DMS 273 (cell line): Measurements from ENCODE around the gene NPIPB2.
"Not testable (repeated sequence)": the region's sequence is repeated elsewhere in the genome, so short reads cannot be mapped to it uniquely, and the experiment has no call there.

Experiments used
- DNase-seq: peaks from one replicate; lab custom pipeline; 2025; ENCODE audit not compliant: unreplicated experiment; lab: John Stamatoyannopoulos, UW

The NPIPB2 gene

GRCh38 chr16:11962457-11962856 is 20.6 kb upstream of the NPIPB2 start:
- not testable (repeated sequence) for DNase-seq

- no peak for DNase-seq
These were observed 15.9 kb upstream of the NPIPB2 start for GRCh38 chr16:11957591-11958395.

DNA sequence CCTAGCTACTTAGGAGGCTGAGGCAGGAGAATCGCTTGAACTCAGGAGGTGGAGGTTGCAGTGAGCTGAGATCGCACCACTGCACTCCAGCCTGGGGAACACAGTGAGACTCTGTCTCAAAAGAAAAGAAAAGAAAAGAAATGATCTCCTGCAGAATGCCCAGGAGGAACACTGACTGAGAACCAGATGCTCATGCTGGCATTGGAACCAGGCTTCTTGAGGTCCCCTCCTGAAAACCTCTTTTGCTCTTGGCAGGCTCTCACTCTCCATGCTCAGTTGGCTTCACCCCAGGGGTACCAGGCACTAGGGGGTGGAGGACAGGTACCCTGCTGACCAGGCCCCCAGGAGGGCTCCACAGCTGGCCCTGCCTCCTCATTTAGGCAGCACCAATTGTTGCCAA is 14.7 kb upstream of the NPIPB2 start:
- DNase-seq, result no peak

DNA sequence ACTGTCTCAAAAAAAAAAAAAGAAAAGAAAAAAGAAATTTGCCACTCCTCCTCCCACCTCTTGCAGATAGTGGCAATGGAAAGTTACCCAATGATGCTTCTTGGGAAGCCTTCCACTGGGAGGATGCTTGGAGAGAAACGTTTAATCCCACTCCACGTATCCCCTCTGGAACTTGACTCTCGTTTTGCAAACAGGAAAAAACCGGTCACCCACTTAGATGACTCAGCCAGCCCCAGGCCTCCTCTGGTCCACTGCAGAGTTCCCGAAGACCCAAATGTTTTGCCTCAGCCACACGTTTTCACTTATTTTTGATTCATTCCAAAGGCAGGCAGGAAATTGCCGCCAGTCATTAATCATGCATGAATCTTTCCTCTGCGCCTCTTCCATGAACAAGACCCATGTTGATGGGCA is 13.9 kb upstream of the NPIPB2 start:
- no peak for DNase-seq

GRCh38 chr16:11953576-11953975 is 11.7 kb upstream of the NPIPB2 start:
- DNase-seq, result not testable (repeated sequence)

DNA sequence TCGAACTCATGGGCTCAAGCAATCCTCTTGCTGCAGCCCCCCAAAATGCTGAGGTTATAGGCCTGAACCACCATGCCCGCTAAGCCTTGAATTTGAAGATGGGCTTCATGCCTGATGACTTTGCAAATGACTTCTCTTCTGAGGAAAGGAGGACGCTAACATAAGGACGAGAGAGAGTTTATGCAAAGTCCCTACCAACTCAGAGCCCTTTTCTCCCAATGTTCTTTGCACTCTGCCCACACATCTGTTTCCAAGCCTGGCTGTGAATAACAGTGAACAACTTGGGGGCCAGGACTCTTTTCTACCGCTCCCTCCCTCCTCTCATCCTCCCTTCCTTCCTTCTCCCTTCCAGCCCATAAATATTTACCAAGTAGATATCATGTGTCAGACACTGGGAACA is 8.5 kb upstream of the NPIPB2 start:
- DNase-seq, result no peak

DNA sequence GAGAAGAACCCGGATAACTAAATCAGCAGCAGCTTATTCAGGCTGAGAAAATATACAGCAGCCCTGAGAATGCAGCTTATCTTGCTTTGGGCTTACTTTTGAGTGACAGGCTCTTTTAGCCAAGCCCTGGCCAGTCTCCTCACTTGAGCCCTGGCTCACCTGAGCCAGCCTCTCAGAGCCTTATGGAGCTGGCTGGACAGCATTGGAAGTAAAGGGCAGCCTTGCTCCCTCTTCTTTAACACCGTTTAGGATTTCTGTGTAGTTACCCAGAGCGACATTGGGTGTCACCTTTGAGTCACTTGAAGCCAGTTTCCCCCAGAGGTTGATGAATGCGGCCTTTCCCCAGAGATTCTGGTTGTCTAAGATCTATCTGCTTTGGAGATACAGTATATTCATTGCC is 7.7 kb upstream of the NPIPB2 start:
- DNase-seq, result peak; percentile 75

DNA sequence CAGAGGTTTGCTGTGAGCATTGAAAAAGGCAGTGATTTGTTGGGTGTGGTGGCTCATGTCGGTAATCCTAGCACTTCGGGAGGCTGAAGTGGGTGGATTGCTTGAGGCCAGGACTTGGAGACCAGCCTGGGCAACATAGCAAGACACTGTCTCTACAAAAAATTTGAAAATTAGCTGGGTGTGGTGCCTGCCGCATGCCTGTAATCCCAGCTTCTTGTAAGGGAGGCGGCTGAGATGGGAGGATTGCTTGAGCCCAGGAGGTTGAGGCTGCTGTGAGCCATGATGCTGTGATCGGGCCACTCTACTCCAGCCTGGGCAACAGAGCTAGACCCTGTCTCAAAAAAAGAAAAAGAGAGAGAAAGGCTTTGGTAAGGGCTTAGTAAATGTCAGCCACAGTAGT is 7.0 kb upstream of the NPIPB2 start:
- no peak for DNase-seq

- no peak for DNase-seq
These were observed 4.6 kb upstream of the NPIPB2 start for GRCh38 chr16:11946433-11946832.

- not testable (repeated sequence) for DNase-seq
These were observed 14.5 kb downstream of the NPIPB2 start for GRCh38 chr16:11927350-11927749.

DNA sequence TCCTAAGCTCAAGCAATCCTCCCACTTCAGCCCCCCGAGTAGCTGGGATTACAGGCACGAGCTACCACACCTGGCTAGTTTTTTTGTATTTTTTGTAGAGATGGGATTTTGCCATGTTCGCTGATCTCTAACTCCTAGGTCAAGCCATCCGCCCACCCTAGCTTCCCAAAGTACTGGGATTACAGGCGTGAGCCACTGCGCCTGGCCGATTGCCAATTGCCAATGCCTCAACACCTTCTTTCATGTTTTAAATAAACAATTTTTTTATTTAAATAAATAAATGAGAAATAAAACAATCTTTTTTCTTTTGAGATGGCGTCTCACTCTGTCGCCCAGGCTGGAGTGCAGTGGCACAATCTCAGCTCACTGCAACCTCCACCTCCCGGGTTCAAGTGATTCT is 17.8 kb downstream of the NPIPB2 start:
- DNase-seq, result not testable (repeated sequence)

GRCh38 chr16:11916524-11917285 is 25.1 kb downstream of the NPIPB2 start:
- DNase-seq, result no peak

DNA sequence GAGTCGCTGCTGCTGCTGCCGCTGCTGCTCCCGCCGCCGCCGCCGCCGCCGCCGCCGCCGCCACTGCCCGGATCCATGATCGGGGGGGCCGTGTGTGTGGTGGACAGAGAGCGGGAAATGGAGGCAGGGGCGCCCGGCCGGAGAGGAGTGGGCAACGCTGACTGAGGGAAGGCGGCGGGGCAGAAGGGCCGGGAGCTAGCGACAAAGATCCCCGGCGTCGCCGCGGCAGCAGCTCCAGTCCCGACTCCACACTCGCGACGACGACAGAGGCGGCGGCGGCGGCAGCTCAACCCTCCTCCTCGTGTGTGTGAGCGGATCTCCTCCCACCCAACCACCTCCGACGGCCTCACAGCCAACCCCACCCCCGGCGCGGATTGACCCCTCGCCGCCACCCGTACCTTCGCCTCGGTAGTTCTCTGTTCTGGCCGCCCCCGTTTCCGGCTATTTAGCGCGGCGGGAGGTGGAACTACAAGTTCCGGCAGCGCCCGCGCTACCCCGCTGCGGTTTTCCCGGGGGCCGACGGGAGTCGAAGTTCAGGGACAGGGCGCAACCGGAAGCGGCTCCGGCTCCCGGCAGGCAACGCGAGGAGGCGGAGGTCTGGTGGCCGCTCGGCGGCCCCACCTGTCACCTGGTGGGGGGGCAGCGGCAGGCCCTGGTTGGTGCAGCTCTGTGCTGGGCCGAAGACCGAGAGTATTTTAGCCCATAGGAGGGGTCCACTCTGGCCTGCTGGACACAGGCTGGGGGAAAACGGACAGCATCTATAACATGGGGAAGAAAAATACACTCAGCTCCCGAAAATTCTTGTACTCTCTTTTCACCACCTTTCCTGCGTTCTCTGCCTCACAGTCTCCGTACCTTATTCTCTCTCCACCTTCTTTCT is 26.0 kb downstream of the NPIPB2 start, which contains the start of gene GSPT1:
Gene GSPT1, minus strand, starts transcription at position 313 of the 880 bp plus-strand sequence. Its CDS starts 236 bp downstream, at position 77.
- peak; percentile 99 for DNase-seq

- DNase-seq, result peak; percentile 68
These were observed 26.7 kb downstream of the NPIPB2 start for GRCh38 chr16:11915114-11915643.

- DNase-seq, result peak; percentile 68
These were observed 27.4 kb downstream of the NPIPB2 start for GRCh38 chr16:11914210-11915113.

DNA sequence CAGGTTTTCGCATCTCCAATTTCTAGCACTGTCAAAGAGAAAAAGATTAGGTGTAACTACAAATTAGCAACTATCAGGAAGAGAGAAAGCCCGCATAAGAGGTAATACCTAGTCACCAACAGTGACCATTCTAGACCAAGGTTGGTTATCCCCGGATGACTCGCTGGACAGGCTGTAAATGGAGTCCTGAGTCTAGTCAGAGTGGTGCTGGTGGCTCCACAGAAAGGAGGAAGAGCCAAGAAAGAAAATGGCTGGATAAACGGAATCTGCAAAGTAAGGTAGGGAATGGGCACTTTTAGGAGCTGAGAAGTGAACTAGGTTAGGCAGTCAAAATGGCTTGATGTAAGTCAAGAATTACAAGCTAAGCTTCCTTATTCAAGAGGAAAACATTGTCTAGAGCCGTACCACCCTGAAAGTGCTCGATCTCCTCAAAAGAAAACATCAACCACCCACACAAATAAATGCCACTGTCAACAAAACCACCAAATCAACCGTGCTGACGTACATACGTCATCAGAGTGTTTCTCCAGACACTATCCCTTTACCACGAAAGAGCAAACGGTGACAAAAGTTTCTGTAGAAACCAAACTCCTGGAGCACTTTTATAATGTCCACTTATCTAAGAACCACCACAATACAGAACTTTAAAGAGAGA is 28.3 kb downstream of the NPIPB2 start:
- DNase-seq, result no peak

- no peak for DNase-seq
These were observed 31.9 kb downstream of the NPIPB2 start for GRCh38 chr16:11909653-11910545.
